T-helper 22 cell (primary cell): ENCODE data around the gene ANKRD18B.
"Not testable (repeated sequence)": the region's sequence is repeated elsewhere in the genome, so short reads cannot be mapped to it uniquely, and the experiment has no call there.

Source experiments
- DNase-seq: peaks from one replicate; pipeline ENCODE4 v3.0.0-alpha.2; 2020; ENCODE audit warnings: low read depth

ANKRD18B gene

DNA sequence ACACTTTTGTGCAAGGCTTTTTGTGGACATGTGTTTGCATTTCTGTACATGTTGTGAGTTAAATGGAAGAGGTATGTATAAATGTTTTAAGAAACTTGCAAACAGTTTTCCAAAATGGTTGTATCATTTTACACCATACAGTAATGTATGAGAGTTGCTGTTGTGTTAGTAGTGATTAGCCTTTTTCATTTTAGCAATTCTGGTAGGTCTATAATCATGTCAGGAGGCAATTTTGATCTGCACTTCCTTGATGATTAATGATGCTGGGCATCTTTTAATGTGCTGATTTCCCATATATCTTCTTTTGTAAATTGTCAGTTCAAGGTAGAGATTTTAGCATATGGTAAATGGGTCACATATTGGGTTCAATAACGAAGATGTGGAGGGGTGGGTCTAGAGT, 87.3 kb downstream of the ANKRD18B start:
- no peak for DNase-seq

DNA sequence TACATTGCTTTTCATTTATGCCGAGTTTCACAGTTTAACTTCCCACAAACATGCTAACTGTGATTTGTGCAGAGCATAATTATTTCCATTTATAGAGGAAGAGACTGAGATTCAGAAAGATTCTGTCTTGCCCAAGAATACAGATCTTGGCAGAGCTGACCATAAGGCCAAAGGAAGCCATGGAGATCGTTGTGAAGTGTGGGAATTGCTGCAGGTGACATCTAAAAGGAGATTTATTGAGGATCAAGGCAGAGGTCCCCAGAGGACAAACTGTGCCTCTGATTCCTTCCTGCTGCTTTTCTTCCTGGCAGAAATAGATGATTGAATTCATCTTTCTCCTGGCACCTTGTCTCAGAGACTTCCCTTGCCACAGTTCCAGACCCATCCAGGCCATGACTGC, 88.4 kb downstream of the ANKRD18B start:
- DNase-seq, result not testable (repeated sequence)

DNA sequence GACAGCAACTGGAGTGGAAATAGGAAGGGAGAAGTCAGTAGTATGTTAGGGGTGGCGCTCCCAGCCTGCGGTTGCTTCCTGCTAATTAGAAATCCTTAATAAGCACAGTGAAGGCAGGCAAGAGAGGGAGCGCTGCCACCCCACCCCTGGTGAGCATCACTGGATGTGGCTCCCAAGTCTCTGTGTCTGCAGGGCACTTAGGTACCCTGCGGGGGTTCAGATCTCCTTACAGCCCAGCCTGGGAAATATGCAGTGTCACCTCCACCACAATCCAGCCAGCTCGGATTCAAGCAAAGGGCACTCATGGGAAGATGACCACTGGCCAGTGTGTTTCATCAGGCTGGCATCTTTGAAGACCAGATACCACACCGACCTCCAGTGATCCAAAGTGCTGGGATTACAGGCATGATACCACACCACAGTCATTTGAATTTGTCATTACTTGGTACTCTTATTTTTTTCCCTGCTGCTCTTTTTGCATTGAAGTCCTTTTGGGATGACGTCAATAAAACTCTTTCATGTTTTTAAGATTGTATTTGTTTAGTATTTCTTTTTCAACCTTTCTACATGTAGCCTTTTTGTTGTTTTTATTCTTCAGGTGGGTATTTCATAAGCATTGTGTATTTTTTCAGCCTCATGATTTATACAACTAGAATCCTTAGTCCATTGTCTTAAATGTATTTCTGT, 90.1 kb downstream of the ANKRD18B start:
- DNase-seq, result no peak

DNA sequence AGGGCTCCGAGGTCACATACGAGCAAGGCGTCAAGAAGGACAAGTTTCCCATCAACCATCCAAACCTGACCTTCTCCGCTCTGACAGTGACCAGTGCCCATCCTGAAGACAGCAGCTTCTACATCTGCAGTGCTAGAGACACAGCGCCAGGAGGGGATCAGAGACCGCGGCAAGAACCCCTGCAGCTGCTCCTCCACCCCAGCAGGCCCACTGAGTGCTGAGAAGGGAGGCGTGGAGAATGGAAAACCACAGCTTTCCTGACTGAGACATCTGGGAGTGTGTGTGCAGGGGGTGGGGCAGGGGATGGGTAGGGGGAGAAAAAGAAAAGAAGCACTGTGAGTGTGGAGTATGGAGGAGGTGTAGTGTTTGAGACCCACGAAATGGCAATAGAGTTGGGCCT, 94.3 kb downstream of the ANKRD18B start:
- DNase-seq, result not testable (repeated sequence)

DNA sequence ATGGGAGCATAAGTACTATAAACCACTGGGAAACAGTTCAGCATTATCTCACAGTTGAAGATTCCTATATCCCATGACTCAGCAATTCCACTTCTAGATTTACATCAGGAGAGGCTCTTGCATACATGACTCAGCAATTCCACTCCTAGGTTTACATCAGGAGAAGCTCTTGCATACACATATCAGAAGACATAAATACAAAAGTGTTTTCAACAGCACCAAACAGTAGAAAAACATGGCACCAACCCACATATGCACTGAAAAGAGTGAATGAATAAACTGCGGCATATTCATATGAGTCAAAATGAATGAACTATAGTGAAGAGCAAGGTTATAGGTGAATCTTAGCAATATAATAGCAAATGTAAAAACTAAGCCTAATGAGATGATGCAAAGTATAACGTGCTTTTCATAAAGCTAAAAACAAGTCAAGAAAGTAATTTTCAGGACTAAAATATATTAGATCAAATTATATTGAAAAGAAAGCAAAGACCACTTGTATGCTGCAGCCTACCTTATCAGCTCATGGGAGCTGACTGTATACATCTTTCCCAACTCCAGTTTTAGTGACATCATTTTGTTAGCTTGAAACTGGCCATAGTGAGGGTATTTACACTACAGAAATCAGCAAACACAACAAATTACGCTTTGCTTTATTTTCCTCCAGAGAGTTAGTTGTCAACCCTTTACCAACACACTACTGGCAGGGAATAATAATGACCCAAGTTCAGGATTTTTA, 95.8 kb downstream of the ANKRD18B start:
- DNase-seq, result no peak

DNA sequence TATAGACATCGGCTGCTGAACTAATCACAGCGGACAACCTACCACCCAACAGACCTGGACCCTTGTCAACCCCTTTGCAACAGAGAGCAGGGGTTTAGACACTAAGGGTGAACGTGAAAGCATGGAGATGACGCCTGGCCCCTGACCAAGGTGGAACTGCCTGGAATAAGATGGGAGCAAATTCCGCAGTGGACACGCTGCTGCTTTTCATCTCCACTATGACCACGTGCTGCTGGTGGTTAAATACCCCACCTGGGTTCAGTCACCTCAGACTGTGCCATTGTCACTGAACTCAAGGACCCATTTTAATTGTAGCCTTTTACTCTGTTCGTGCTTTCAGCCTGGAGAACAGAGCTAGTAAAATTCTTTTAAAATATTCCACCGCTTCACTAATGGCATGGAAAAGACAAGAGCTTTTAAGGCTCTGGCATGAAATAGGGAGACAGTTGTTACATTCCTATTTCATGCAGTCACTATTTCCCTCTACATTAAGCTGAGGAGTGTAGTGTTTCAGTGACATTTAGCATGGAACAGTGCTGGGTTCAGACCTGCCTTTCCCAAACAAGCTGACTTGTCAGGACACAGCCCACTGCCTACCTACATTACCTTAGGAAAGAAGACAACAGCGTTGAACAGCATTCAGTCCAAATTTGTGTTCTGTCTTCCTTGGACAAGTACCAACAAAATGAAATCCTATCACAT, 96.8 kb downstream of the ANKRD18B start:
- no peak for DNase-seq
